HG03045 (cell line): Measurements from ENCODE around the gene PLEKHG1.

ENCODE experiments used
- ATAC-seq: cut with Tn5 transposase; IDR thresholded peaks from one replicate; pipeline ENCODE4 v1.9.1; 2021; ENCODE audit warnings: mild to moderate bottlenecking, moderate library complexity; ENCODE audit not compliant: unreplicated experiment

Gene PLEKHG1

DNA sequence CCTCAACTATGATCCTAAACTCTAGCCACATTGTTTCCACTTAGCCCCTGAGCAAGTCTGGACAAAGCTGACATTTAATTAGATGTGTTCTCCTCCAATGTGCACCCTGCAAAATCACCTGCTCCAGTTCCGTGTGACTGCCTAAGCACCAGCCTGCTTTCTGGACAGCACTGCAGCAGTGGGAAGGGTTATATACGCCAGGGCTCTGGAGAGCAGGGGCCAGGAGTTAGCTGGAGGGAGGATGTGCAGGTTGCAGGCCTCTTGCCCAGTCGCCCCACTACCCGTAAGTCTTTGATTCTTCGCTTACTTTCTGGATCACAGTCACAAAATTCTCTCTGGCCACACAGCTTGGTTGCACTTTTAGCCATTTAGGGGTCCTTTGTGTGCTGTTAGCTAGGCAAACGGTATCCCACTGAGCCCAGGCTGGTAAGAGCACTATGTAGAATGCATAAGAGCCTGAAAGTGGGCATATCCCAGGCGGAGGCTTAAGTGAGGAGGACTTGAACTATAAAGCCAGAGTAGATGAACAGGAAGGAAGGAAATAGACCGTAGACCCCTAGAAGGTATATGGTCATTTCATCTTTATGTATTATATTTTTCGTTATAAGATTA lies 10.7 kb upstream of the PLEKHG1 start:
- no peak for ATAC-seq

DNA sequence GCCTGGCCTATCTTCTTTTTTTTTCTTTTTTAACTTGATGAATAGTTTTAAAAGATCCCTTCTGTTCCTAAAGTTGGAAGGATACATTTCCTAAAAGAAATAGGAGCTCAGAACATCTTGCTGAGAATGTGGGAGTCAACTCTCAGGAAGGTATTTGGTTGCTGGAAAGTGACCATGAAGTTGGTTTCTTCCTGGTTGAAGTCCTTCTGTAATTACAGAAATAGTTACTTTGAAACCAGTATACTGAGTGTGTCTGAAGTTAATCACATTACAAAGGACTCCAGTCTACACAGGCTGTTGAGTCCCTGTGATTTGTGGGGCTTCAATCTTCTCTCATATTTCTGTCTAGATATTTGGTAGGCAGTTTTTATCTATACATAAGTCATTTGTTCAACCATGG lies 9.8 kb upstream of the PLEKHG1 start:
- ATAC-seq = no peak

DNA sequence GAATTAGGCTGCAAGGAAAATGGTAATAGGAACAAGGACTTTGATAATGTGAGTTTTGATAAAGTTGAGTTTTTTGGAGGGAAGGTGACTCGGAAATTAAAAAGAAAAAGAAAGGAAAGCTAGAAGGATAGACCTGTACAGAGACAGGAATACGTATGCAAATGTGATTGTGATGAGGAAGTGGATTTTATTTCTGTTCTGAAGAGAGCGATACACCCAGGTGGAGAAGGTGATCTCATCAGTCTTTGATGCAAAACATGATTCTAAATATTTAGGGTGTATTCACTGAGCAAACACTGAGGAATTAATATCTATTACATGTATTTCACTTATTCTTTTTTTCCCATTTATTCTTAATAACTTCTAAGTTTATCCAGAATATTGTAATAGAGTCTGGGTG lies 9.2 kb upstream of the PLEKHG1 start:
- ATAC-seq = no peak

- no peak for ATAC-seq
These were observed 7.2 kb upstream of the PLEKHG1 start for GRCh38 chr6:150592377-150592995.

GRCh38 chr6:150593119-150593518 lies 6.6 kb upstream of the PLEKHG1 start:
- ATAC-seq = no peak

DNA sequence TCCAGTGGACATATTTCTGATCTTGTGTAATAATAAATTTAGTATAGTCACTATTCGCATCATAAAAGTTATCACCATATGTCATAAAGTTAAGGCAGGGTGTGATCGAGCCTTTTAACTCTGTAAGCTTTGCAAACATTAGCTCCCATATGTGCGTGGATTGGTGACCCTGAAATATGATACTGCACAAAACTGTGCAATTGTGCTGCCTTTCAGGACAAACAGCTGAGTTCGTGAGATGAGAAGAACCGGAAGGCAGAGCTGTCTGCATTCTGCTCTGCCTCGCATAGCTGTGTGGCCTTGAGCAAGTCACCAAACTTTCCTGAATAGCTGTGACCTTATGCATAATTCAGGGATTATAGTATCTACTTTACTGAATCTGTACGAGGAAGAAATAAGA lies 3.2 kb upstream of the PLEKHG1 start:
- ATAC-seq = no peak

DNA sequence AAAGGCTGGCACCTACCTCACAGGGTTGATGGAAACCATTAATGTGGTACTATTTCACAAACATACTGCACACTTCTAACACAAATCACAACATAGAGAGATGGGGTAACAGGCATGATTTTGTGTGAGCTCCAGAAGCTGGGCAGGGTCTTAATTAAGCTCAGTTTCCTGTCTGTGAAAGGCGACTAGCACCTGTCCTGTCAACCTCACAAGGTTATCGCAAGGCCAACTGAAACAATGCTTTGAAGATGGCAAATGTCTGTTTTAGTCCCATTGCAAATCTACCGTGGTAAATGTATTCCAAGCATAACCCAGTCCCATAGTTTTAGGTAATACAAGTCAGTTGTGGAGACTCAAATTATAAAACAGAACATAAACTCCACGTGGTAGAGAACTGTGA lies 1.3 kb upstream of the PLEKHG1 start:
- no peak for ATAC-seq

GRCh38 chr6:150598858-150599198 lies 857 bp upstream of the PLEKHG1 start:
- ATAC-seq = no peak

GRCh38 chr6:150600010-150600300 lies 270 bp downstream of the PLEKHG1 start:
- ATAC-seq = no peak

DNA sequence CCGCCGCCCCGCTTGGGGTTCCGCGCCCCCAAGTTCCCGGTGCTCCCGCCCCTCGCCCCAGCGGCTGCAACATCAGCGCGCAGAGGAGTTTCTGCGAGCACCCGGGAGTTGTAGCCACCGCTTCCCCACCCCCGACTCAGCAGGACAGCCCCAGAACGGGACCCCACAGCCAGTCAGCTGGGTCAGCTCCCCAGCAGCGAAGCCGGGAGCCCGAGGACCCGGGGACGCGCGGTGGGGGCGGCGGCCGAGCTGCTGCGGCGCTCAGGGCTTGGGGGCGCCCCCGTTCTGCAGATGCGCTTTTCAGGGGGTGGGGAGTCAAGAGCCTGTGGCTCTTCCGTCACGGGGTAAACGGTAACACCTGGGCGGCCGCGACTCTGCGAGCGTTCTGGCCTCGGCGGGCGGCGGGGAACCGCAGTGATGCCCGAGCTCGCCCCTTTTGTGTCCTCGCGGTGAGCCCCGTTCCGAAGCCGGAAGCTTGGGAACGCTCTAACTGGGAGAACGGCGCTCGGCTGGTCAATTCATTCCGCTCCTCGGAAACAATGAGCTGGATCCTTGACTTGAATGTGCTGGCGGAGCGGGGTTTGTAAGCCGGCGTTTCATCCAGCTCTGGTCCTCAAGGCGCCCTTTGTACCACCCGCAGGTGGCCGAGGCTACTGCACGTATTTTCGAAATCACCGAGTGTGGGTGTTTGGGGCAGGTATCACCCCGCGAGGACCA lies 774 bp downstream of the PLEKHG1 start:
- peak; percentile 62 for ATAC-seq

DNA sequence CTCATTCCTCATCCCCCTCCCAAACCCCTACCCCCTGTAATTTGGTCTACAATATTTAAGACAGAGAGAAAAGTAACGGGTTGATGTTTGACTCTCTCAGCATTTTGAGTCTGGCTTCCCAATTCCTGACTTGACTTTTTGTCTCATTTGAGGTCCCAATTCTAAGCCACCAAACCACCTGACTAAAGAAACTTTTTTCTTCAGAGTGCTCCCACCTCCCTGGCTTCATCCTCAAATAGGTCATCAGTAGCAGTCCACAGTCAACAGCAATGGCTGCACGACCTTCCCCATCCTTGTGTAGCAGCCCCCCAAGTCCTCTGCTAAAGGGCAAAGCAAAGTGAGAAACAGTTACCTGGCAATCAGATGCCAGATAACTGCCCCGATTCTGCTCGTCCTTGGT lies 1.8 kb downstream of the PLEKHG1 start:
- no peak for ATAC-seq

DNA sequence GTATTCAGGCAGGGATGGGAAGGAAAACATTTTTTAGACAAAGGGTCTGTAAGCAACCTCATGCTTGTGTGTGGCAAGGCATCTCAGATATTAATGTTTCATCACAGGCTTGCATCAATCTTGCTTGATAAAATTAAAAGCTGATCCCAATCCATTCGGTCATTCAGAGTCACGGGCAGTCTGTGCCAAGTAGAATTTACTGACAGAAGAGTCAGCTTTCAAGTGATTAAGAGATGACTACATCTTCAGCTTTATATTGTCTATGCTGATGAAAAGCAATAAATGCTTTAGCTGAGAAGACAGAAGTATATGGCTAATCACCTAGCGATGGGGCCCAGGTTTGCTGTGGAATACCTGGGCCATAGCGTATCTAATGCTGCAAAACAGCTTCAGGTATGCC lies 3.5 kb downstream of the PLEKHG1 start:
- ATAC-seq = no peak

DNA sequence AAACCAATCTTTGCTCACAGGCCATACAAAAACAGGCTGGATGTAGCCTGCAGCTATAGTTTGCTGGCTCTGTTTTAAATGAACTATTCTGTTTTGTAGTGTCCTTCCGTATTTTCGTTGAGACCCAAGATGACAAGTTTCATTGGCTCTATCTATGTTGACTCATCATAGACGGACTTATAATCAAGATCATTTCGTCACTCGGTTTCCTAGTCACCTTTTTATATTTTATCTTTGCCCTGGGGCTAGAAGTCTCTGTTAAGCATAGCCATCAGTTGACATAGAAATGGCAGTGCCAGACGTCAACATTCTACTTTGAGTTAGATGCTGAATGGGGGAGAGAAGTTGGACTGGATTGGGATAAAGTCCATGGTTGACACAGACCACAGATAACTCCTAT lies 4.8 kb downstream of the PLEKHG1 start:
- ATAC-seq = no peak

DNA sequence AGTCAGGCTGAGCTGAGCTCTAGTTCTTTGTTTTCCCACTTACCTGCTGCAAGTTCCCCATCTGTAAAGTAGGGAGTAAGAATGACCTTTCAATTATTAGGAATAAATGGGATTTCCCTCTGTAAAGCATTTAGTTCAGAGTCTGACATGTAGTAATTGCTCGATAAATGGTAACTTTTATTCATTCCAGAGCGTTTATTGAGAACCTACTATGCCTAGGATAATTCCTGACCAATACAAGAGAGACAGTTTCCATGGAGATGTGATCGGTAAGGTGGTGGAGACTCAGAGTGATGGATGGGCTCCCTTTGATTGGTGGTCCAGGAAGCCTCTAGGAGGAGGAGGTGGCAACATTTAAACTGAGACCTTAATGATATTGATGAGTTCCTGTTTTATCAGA lies 5.6 kb downstream of the PLEKHG1 start:
- ATAC-seq = no peak

- no peak for ATAC-seq
These were observed 6.5 kb downstream of the PLEKHG1 start for GRCh38 chr6:150606168-150606591.

DNA sequence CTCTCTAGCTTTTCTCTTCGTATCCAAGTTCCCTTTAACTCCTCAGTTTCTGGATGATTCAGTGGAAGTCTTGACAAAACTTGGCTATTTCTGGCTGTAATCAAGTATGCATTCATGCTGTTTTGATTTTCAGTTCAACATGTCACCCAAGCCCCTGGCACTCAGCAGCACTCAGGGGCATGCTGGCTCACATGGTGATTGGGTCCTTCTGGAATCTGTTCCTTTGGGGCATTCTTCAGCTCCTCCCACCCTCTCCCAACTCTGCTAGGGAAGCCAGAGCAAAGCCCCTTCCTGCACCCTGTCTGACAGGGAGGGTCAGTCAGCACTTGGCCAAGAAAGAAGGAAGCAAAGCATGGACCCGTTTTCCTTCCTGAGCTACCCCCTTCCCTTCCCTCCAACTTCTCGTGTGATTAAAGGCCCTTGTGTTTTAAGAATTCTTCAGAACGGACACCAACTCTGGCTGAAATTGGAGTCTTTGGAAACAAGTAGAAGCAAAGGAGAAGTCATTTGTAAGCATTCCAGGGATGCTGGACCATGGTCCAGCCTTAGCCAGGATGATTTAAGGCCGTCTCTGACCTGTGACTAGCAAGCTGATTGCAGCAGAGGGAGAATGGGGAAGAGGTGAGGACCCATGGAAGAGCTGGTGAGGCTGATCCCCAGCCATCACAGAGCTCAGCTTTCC lies 7.1 kb downstream of the PLEKHG1 start:
- ATAC-seq = no peak

DNA sequence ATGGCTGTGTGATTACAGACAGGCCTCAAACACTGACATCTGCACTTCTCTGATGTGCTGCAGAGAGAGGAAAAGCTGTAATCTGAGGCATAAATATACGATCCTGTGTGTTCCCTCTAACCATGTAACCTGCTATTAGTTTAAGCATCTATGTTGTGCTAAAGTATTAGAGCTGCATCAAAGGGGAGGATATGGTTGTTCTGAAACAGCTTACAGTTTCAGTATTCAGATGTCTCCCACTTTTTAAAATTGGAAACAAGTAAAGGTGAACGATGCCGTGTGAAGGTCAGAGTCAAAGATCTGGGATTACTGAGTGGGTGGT lies 7.6 kb downstream of the PLEKHG1 start:
- no peak for ATAC-seq

DNA sequence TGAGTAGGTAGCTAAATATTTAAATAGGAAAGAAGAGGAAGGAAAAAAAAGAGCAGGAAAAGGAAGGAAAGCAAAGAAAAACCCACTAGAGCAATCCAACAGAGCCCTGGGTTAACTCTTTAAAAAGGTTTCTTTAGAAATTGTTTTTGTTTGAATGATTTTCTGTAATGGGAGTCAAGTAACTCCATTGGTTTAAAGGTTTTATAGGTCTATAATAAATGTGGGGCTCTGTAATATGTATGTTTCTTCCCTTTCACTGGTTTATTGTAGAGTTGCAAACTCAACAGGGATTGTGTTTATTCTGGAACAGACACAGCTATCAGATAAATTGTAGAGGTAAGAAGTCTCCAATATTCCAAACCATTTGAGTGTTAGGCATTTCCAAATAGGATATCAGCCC lies 10.9 kb downstream of the PLEKHG1 start:
- no peak for ATAC-seq

DNA sequence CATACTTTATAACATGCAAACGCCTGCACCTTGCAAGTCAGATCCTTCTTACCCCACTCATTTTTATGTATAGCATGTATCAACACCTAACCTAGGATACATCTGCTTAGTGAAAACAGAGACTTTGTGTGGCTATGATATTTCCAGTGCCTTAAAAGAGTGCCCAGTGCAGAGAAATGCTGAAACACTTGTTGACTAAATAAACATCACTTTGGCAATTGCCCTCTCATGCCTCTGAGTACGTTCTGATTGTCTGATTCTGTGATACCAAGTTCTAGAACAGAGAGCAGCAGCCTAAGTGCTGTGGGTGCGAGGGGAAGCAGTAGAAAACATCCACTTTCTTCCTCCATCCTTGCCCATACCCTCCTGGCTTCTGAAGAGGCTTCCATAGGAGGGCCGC lies 13.6 kb downstream of the PLEKHG1 start:
- no peak for ATAC-seq

- ATAC-seq = no peak
These were observed 16.3 kb downstream of the PLEKHG1 start for GRCh38 chr6:150615967-150616366.

GRCh38 chr6:150616586-150616985 lies 16.9 kb downstream of the PLEKHG1 start:
- ATAC-seq = no peak

- ATAC-seq = no peak
These were observed 17.4 kb downstream of the PLEKHG1 start for GRCh38 chr6:150617062-150617461.
